Subcutaneous adipose tissue (tissue), 4 donors: ENCODE measurements around the gene SGPL1. TPM values are rescaled to one million over a fixed set of nuclear protein-coding genes. Genes with fewer than 3 reads are reported as not detected.

Source experiments
- CTCF ChIP-seq: fragments of 450-650 bp; IDR thresholded peaks from one replicate; pipeline ENCODE4 v1.5.1; 2016; ENCODE audit warnings: low read depth, mild to moderate bottlenecking, control low read depth, antibody characterized with exemption, moderate library complexity
- total RNA-seq, 4 donors: library from RNA; depleted of rRNA; stranded (reverse); fragments of >200 nt; gene quantifications; one replicate each; pipeline ENCODE4 v1.1.0, GENCODE V29; 2016

The SGPL1 gene
- total RNA-seq, 4 donors from 2014 or later, result 25.9 to 52.6 (median 42.0) TPM

GRCh38 chr10:70832221-70832620 is 16.5 kb downstream of the SGPL1 start:
- no peak for TF ChIP-seq CTCF

GRCh38 chr10:70832852-70833528 is 17.2 kb downstream of the SGPL1 start:
- TF ChIP-seq CTCF, result no peak

DNA sequence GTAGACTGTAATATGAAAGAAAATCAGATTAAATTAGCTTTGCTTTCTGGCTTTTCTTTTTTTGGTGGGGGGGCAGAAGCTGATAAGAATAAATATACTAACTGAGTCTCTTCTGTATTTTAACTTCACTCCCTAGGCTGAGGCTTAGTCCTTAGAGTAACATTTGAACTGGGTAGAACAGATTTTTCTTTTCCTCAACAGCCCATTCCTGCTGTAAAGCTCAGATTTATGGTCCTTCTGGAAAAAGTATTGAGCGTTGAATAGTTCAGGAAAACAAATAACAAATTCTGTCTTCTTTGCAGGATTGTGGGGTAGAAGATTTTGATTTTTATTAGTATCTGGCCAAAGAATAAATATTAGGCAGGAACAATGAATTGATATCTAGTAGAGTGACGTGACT is 17.9 kb downstream of the SGPL1 start:
- no peak for TF ChIP-seq CTCF

DNA sequence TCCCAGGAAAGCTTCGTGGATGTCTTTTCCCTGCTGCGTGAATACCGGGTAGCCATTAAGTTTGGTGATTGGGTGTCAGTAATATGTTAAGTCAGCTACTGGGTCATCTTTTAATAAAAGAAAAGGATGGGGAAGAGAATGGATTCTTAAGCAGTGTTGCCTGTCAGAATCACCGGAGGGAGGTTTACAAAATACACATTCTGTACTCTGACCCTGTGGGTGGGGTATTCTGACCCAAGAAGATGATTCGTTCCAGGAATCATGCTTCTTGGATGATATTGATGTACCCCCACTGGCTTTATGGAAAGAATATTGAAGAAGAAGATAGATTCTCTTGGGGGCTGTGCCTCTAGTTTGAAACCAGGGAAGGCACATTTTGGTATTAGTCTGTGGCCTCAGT is 18.3 kb downstream of the SGPL1 start:
- no peak for TF ChIP-seq CTCF

DNA sequence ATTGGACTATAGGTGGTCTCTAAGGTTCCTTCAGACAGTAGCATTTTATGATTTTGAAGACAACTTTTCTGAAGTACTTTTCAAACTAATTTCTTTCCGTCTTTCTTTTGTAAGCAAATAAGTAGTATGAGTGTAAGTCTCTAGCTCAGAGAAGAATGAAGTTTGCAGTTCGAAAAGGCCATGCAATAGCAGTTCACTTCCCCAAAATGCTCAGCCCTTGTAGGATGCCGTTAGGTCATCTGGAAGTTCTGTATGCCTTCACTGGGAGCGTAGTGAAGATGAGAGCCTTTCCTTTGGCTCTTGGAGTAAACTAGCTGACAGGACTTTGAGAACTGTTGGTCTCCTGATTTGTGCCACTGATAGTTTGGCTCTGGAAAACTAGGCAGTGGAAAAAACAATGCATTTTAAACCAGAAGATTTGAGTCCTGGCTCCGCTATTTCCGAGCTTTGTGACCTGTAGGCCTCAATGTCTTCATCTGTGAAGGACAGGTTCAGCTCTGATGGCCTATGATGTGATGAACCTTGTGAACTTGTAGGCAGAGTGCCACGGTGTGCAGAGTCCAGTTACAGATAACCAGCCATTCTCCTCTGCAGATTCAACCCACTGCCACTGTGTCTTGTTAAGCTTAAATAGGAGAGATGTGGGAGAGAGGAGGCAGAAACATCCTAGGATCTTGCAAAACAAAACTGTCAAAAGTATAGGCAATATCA is 18.8 kb downstream of the SGPL1 start:
- no peak for TF ChIP-seq CTCF

DNA sequence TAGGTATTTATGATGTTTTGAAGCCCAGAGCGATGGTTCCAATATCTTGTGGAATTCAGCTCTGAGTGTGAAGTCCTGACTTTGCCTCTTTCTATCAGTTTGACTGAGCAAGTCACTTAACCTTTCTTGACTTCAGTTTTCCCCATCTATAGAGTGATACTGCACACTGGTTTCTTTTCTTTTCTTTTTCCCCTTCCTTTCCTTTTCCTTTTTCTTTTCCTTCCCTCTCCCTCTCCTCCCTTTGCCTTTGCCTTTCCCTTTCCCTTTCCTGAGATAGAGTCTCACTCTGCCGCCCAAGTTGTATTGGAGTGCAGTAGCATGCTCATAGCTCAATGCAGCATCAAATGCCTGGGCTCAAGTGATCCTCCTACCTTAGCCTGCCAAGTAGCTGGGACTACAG is 20.6 kb downstream of the SGPL1 start:
- no peak for TF ChIP-seq CTCF

DNA sequence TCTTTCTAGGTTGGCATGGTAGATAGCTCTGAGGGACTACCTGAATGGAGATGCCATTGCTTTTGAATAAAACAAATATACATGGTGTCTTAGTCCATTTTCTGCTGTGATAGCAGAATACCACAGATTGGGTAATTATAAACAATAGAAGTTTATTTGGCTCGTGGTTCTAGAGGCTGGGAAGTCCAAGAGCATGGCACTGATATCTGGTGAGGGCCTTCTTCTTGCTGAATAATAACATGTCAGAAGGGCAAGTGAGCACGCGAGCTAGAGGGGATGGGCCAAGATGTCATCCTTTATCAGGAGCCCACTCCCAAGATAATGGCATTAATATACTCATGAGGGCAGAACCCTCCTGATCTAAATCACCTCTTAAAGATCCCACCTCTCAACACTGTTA is 21.9 kb downstream of the SGPL1 start:
- TF ChIP-seq CTCF, result no peak
